ENCODE data around the gene STAG1.
A peak's percentile ranks its signal among the peaks of the same experiment; 100 is the strongest.
"Not testable (repeated sequence)": the region's sequence is repeated elsewhere in the genome, so short reads cannot be mapped to it uniquely, and the experiment has no call there.

Gene STAG1

GRCh38 chr3:136752172-136752421 is at the start of gene STAG1:
Gene STAG1 (minus strand): TSS chr3:136752378. CDS start chr3:136630898, 121,480 bp downstream.
- no peak for DNase-seq

GRCh38 chr3:136801146-136801545 is 49.0 kb upstream of the STAG1 start:
- DNase-seq: not testable (repeated sequence)

- no peak for DNase-seq
Observed at GRCh38 chr3:136792556-136793330, 40.6 kb upstream of the STAG1 start.

GRCh38 chr3:136790786-136791185 is 38.6 kb upstream of the STAG1 start:
- no peak for DNase-seq

- DNase-seq: no peak
Observed at GRCh38 chr3:136789976-136790375, 37.8 kb upstream of the STAG1 start.

- DNase-seq: no peak
Observed at GRCh38 chr3:136788154-136788553, 36.0 kb upstream of the STAG1 start.

GRCh38 chr3:136787349-136787748 is 35.2 kb upstream of the STAG1 start:
- peak; percentile 15 for DNase-seq

- no peak for DNase-seq
Observed at GRCh38 chr3:136783708-136784191, 31.6 kb upstream of the STAG1 start.

GRCh38 chr3:136780741-136781140 is 28.6 kb upstream of the STAG1 start:
- DNase-seq: no peak

- DNase-seq: no peak
Observed at GRCh38 chr3:136778865-136779264, 26.7 kb upstream of the STAG1 start.

- DNase-seq: no peak
Observed at GRCh38 chr3:136772709-136773108, 20.5 kb upstream of the STAG1 start.

GRCh38 chr3:136758160-136759102 is 6.3 kb upstream of the STAG1 start:
- not testable (repeated sequence) for DNase-seq

GRCh38 chr3:136755192-136755591 is 3.0 kb upstream of the STAG1 start:
- DNase-seq: no peak

GRCh38 chr3:136753326-136753939 is 1.3 kb upstream of the STAG1 start:
- DNase-seq: no peak

GRCh38 chr3:136752422-136753325 is 496 bp upstream of the STAG1 start:
- peak; percentile 99 for DNase-seq

GRCh38 chr3:136751316-136752171 is 634 bp downstream of the STAG1 start:
- DNase-seq: peak; percentile 66

GRCh38 chr3:136750897-136751315 is 1.3 kb downstream of the STAG1 start:
- no peak for DNase-seq

GRCh38 chr3:136750209-136750896 is 1.8 kb downstream of the STAG1 start:
- peak; percentile 11 for DNase-seq

- not testable (repeated sequence) for DNase-seq
Observed at GRCh38 chr3:136749602-136750001, 2.6 kb downstream of the STAG1 start.

- DNase-seq: no peak
Observed at GRCh38 chr3:136749091-136749490, 3.1 kb downstream of the STAG1 start.

- DNase-seq: no peak
Observed at GRCh38 chr3:136745916-136746315, 6.3 kb downstream of the STAG1 start.
